HCEC 1CT (cell line): Measurements from ENCODE around the gene PPDPF.
"Not testable (repeated sequence)": the region's sequence is repeated elsewhere in the genome, so short reads cannot be mapped to it uniquely, and the experiment has no call there.

Experiments used
- DNase-seq: peaks from one replicate; pipeline ENCODE4 v3.0.0-alpha.2; 2017

The PPDPF gene

DNA sequence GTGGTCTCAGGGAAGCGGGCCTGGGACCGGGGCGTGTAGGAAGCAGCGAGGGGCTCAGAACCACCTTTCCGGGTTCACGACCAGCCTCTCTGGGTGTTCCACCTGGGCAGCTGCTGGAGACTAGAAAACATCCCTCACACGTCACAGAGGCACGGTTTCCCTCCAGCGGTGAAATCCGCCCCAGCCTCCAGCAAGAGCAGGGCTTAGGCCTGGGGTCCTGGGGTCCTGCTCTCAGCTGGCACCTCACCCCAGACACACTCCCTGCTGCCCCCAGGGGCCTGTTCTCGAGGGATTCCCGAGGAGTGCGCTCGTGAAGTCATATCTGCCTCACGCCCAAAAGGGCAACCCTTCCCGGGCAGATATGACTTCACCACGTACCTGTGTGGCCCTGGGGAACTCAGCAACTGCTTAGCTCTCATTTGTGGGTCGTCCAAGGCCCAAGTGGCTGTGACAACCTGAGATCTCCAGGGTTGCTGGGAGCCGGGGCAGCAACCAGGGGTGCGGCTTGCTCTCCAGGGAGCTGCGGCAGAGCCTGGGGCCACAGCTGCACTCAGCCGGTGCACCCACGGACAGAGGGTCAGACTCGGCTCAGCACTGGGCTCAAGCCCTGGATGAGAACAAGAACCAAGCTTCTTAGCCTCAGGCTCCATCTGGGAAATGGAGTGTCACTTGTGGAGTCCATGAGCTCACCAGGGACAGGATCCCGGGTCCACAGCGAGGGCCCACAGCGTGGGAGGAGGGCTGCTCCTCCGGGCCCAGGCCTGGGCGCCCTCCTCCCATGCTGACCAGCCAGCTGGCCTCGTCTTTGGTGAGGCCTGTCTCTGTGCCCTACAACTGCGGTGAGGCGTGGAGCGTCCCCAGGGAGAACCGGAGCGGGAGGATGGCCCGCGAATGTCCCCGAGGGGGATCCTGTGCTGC, 34.1 kb downstream of the PPDPF start:
- DNase-seq, result no peak

DNA sequence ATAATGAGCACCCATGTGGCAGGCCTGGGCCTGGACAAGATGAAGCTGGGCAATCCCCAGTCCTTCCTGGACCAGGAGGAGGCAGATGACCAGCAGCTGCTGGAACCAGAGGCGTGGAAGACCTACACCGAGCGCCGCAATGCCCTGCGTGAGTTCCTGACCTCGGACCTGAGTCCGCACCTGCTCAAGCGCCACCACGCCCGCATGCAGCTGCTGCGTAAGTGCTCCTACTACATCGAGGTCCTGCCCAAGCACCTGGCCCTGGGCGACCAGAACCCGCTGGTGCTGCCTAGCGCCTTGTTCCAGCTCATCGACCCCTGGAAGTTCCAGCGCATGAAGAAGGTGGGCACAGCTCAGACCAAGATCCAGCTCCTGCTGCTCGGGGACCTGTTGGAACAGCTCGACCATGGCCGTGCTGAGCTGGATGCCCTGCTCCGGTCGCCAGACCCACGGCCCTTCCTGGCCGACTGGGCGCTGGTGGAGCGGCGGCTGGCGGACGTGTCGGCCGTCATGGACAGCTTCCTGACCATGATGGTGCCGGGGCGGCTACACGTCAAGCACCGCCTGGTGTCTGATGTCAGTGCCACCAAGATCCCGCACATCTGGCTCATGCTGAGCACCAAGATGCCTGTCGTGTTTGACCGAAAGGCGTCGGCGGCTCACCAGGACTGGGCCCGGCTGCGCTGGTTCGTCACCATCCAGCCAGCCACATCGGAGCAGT, 35.3 kb downstream of the PPDPF start:
- no peak for DNase-seq

DNA sequence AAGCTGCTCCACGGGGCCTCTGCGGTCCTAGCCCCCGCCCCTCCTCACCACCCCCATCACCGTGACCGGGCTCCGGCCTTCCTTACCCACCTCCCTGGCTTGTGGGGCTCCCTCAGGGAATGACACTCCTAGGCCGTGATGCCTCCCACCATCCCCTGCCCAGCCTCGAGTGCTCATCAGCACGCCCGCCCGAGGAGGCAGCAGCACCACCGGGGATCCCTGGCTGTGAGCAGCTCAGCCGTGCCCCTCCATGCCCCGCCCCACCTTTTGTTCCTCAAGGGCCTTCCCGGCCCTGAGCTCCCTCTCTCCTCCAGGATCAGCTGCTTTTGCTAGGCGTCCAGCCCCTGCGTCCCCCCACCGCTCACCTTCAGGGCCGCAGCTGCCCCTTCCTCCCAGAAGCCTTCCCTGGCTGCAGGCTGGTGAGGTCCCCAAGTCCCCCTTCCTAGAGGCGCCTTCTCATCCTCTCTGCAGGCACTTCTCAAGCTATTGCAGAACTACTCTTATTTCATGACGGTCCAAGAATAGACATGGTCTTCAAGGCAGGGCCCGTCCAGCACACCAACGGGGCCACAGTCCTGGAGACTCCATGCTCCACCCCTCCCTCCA, 36.4 kb downstream of the PPDPF start:
- no peak for DNase-seq

DNA sequence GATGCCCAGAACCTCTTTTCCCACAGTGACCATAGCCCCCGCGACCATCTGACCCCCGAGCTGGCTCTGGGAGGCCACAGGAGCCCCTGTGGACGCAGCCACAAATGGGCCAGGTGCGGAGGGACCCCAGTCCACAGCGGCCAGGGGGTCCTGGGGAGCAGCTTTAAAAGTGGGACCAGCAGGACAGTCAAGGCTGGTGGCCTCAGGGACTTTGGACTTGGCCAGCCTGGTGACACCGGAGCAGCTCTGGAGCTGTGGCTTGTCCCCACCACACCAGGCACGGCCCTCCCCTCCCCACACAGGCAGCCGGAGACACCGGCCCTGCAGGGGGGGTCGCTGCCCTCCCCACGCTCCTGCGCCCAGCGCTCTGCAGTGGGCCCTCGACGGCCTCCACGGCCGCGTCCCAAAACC, 36.9 kb downstream of the PPDPF start:
- no peak for DNase-seq

DNA sequence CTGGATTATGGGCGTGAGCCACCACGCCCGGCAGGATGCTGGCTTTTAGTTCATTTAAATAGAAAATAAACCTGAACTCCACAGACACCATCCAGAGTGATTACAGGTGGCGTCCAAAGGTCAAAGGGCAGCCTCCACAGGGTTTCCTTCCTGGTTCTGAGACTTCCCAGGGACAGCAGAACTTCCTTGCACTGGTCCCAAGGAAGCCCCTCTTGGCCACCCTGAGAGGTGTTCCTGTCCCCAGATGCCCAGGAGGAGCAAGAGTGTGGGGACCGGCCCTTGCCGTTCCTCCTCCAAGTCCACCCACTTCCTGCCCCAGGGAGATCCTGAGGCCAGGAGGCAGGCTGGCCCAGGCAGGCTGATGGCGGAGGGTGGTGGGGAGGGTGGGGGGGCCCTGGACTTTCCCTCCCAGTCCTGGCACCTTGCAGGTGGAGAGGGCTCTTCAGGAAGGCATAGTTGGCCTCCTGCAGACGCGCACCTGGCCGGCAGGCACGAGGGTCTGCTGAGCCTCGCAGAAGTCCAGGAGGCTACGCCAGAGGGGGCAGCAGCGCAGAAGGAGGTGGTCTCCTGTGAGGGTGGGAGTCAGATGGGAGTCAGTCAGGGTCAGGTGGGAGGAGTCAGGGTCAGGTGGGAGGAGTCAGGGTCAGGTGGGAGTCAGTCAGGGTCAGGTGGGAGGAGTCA, 38.4 kb downstream of the PPDPF start:
- DNase-seq, result no peak

DNA sequence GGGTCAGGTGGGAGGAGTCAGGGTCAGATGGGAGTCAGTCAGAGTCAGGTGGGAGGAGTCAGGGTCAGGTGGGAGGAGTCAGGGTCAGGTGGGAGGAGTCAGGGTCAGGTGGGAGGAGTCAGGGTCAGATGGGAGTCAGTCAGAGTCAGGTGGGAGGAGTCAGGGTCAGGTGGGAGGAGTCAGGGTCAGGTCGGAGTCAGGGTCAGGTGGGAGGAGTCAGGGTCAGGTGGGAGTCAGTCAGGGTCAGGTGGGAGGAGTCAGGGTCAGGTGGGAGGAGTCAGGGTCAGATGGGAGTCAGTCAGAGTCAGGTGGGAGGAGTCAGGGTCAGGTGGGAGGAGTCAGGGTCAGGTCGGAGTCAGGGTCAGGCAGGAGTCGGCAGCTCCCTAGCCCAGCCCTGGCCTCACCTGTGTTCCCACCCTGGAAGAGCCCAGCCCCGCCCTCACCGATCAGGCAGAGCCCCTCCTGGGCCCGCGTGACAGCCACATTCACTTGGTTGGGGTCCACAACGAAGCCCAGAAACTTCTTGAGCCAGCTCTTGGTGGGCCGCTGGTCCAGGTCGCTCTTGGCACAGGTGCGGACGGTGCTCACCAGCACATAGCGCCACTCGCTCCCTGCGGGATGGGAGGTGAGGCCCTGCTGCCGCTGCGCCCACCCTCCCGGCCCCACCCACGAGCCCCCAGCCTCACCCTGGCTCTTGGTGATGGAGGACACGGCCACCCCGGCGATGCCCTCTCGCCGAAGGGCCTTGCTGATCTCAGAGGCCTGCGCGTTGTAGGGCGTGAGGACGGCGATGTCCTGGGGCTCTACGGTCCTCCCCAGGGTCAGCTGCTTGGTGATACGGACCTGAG, 39.1 kb downstream of the PPDPF start:
- not testable (repeated sequence) for DNase-seq

DNA sequence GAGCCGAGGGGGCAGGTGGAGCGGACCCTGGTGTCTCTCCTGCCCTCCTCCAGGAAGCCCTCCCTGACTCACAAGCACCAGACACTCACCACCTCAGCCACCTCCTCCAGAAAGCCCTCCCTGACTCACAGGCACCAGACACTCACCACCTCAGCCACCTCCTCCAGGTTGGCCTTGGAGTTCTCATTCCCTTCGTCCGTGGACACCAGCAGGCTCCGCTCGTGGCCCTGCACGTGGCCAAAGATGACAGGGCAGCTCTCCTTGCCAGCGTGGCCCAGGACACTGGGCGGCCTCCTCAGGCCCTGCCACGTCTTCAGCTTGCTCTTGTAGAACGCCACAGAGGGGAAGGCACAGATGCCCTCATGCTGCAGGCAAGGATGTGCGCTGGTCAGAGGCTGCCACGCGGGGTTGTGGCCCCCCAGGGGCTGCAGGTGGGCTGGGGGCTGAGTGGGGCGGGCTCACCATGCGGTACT, 39.8 kb downstream of the PPDPF start:
- no peak for DNase-seq

DNA sequence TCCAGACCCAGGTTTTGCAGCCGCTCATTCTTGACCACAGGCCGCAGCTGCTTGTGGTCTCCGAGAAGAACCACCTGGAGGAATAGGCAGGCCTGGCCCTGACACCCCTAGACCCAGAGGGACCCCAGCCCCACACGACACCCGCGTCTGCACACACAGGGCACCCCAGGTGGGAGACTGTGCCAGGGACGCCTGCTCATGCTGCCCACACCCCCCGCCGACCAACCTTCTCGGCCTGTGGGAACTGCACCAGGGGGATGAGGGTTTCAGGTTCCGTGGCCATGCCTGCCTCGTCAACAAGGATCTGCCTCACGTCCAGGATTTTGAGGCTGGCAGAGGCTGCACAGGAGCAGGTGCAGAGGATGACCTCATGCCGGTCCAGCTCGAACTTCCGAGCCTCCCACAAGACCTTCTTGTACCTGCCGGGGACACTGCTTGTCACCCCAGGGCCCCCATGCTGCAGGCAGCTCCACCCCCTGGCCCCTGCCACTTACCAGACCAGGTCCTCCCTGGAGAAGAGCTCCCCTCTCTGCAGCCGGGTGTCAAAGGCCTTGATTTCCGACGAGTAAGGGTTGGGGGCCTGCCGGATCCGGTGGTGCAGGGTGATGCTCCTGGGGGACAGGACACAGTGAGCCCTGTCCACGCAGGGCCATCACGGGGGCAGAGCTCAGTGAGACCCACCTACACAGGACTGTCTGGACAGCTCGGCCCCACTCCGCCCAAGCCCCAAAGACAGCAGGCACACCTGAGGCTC, 40.5 kb downstream of the PPDPF start:
- DNase-seq, result no peak

DNA sequence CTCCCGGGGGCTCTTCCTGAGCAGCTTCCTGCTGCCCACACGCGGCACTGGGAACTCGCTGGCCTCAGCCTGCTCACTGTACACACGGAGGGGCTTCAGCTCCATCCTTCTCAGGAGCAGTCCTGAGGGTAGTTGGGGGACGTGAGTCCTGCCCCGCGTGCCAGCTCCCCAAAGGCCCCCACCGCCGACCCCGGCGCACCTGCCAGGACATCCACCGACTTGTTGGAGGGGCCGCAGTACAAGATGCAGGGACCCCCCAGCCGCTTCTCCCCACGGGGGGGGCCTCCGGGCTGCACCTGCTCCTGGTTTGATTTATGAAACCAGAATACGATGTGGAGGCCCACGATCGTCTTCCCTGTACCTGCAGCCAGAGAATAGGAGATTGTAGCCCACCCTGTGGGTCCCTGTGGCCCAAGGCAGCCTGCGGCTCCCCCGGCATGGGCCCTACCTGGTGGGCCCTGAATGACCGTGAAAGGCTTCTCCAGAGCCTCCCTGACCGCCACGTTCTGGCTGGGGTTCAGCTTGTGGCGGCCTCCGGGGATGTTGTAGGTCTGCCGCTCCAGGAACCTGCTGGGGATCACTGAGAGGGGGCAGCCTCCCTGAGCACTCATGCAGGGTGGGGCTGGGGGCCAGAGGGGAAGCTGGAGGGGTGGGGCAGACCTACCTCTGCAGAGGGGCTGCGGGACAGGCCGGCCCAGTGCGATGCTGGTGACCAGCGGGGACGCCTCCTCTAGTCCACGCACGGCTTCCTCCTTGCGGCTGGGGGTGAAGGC, 41.2 kb downstream of the PPDPF start:
- DNase-seq, result no peak

DNA sequence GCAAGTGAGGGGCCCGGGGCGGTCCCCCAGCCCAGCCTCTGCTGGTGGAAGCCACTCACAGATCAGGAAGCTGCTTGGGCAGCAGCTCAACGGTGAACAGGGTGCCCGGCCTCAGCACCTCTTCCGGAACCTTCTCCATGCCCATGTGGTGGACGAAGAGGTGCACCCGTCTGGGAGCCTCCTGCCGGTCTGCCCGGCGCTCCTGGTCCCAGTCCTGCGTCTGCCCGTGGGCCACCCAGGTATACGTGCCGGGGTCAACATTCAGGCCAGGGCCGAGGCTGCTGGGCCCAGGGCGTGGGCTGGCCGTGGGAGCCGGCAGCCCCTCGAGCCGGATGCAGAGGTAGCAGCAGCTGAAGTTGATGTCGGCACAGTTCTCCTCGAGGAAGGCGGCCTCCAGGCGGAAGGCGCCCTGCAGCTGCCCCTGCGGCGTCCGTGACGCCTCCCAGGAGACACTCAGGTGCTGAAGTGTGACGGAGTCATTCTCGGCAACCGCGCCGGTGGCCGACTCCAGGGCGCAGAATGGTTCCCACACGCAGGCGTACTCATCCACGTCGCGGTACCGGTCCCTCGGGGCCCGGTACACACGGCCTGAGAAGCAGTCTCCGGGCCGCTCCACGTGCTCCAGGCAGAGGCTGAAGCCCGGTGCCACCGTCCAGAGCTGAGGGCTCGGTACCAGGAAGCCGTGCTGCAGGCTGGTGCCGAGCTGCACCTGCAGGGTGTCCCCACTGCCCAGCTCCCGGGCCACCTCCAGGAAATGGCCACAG, 42.1 kb downstream of the PPDPF start:
- no peak for DNase-seq

DNA sequence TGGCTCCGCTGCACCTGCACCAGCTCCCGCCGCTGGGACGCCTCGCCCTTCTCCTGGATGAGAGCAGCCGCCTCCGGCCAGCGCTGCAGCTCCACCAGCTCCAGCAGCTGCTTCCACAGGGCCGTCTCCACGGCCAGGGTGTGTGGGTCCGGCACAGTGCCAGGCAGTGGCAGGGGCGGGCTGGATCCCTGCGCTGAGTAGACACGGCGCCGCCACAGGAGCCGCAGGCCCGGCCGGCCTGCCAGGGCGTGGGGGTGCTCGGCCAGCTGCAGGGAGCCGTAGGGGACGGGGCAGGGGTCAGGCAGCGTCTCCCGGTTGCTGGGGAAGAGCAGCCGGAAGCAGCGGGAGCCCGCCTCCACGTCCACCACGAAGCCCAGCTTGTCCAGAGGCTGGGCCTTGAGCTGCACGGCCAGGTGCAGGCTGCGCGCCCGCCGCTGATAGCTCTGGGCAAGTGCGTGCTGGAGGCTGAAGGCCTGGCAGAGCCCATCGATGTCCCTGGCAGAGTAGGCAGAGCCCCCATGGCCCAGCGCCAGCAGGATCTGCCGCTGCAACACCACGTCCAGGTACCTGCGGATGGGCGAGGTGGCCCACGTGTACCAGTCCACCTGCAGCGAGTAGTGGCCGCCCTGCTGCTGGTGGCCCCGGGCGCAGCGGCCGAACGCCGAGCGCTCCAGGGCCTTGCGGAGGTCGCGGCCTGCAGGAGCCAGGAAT, 42.8 kb downstream of the PPDPF start:
- no peak for DNase-seq

DNA sequence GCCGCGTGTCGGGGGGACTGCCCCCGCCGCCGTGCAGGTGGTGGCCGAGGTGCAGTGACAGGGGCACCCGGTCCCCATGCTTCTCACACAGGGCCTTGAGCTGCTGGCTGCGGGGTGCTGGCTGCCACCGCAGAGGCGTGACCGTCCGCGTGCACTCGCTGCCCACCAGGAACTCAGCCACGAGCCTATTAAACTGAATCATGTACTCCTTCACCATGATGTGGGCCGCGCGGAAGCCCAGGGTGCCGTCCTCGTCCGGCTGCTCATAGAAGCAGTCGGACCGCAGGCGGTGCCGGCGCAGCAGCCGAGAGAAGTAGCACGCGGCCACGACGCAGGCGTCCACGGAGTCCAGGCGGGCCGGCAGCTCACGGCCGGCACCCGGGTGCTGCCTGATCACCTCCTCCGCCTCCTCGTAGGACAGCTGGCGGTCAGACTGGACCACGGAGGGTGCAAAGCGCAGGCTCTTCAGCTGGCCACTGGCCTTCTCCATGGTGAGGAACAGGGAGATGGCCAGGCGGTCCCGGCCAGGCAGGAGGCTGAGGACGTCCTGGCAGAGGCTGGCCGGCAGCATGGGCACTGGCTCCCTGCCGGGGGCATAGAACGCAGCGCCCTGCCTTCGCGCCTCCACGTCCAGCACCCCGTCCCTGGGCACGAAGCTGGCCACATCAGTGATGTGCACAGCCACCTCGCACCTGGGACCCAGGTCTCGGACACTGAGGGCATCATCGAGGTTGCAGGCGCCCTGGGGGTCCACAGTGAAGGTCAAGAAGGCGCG, 43.7 kb downstream of the PPDPF start:
- DNase-seq, result no peak

DNA sequence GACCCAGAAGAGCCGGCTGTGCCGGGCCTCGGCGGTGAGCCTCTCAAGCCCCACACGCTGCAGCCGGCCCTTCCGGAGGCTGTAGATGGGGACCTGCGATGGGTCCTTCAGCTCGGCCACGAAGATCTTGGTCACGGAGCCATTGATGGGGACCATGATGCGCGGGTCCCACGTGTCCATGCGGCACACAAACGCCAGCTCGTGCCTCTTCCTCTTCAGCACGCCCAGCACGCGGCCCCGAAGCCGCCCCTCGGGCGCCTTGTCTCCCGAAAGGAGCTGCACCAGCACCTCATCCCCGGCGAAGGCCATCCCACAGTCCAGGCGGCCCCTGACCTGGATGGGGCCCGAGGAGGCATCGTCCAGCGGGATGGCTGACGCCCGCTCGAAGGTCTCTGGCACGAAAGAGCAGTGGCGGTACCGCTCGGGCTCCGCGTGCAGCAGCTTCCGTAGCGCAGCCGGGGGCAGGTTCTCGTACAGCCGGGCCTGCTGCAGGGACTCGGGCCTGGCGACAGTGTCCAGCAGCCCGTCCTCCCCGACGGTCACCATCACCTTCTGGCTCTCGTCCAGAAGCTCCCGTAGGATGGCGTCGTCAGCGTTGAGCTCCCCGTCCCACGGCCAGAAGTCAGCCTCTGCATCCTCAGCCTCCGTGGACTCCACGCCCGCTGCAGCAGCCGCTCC, 44.6 kb downstream of the PPDPF start:
- no peak for DNase-seq

DNA sequence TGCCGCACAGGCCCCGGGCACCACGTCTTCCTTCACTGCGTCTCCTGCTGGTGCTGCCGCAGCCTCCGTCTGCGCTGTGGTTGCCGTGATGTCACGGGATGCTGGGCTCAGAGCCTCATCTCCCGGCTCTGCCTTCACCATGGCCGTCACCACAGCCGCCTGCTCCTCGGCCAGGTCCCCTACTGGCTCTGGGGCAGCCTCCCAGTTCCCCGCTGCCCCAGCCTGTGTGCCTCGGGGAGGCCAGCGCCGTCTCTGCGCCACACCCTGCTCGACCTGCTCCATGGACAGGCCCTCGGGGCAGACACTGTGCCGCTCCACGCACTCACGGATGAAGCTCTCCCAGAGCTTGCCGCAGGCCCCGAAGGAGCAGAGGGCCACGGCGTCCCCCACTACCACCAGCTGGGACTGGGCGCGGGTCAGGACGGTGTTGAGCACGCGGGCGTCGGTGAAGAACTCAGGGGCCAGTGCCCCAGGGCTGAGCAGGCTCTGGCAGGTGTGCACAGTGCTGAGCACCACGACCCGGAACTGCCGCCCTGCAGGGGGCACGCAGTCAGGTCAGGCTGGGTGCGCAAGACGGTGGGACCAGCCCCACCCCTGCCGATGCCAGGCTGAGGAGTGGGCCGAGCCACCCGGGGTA, 45.3 kb downstream of the PPDPF start:
- DNase-seq, result no peak

DNA sequence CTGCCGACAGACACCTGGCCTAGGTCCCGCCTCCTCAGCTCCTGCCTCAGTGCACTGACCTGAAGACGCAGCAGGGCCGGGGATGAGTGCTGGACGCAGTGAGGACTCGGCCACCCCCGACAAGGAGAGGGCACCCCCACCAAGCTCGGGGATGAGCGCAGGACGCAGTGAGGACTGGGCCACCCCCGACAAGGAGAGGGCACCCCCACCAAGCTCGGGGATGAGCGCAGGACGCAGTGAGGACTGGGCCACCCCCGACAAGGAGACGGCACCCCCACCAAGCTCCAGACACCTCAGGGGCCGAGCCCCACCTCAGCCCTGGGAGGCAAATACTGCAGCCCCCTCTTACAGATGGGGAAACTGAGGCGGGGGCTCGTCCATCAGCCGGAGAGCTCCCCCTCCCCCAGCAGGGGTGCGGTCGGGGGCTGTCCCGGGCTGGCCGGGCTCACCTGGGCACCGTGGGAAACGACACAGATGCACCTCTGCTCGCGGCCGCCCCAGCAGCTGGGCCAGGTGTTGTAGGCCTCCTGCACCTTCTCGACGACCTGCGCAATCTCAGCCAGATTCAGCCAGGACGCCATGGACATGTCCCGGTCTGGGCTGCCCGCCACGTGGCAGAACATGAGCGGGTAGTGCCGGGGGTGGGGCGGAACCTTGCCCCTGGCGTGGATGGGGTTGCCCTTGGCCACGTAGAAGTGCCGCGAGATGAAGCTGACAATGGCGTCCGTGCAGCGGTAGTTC, 46.0 kb downstream of the PPDPF start:
- no peak for DNase-seq

DNA sequence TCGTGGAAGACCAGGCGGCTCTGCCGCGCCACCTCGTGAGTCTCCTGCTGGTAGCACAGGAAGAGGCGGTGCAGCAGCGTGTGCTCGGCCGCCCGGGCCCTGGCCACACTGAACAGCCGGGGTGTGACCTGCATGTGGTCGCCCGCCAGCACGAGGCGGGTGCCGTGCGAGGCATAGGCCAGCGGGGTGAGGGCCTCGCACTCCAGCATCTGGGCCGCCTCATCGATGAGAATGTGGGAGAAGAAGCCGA, 46.5 kb downstream of the PPDPF start:
- DNase-seq, result no peak
